GM19351 (cell line): ENCODE measurements around the gene TMEM40.
"Not testable (repeated sequence)": the region's sequence is repeated elsewhere in the genome, so short reads cannot be mapped to it uniquely, and the experiment has no call there.

Experiments
- ATAC-seq: cut with Tn5 transposase; IDR thresholded peaks from one replicate; pipeline ENCODE4 v1.9.1; 2021; ENCODE audit warnings: mild to moderate bottlenecking, moderate library complexity; ENCODE audit not compliant: unreplicated experiment

TMEM40 gene

DNA sequence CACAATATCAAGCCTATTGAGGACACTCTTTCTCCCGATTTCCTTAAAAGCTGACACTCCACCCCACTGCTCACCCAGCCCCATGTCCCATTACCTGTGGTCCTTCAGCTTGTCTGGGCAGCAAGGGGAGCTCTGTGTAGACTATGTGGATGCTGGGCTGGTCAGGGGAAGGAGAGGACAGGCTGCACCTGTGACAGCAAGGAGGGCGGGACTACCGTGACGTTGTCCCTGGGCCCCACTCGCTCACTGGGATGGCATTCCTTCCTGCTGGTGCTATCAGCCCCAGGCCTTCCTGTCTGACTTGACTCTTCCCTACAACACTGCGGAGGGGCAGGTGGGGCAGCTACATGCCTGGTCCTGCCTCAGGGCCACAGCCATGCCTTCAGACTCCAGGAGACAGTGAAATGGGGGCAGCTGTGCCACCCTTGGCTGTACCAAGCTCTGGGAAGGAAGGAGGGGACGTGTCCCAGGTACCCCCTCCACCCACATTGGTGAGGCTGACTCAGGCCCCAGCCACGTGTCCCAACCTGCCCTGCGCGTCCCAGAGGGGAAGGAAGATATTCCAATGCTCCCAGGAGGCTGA lies at the start of gene TMEM40:
Gene TMEM40, minus strand, starts transcription at position 163 of the 583 bp plus-strand sequence. CDS start 9,427 bp downstream, outside the sequence.
- no peak for ATAC-seq

DNA sequence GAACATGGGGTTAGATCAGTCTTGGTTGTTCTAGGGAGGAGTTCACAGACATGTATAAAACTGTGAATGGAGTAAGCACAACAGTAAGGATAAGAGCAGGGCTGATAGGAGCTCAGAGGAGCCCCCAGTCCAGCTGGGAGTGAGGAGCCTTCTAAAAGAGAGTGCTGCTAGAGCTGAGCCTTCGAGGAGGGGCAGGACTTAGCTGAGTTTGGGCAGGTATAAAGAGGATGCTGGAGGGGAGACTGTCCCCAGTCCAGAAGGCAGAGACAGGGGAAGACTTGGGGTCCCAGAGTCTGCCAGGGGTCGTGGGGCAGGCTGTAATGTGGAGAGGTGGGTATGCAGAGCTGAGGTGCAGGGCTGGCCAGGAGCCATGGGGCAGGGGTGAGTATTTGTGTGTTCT lies 49.5 kb upstream of the TMEM40 start:
- no peak for ATAC-seq

DNA sequence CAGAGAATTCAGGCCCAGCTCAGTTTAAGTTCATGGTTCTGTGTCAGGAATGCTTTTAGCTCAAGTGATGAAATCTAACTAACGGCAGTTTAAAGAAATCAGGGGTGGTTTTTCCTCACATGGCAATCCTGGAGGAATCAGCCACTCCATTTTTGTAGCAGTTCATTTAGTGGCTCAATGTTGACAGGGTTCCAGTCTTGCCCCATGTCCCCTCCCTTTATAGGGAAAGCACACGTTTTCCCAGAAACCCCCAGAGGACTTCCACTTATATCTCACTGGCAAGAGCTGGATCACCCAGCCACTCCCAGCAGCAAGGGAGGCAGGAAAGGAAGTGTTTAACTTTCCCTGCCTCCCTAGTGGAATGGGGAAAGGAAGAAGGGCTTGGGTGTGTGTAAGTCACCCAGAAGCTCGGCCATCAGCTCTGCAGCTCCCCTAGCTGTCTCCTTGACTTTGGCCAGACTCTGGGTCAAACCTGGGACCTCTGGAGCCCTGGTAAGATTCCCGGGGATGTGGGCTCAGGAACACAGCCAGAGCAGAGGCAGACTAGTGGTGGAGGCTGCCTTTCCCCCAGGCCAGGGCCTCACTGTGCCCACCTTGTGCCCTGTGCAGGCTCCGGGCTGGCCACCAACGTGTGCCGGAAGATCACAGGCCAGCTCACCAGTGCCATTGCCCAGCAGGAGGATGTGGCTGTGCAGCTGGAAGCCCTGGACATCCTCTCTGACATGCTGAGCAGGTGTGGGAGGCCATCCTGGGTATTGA lies 48.7 kb upstream of the TMEM40 start:
- ATAC-seq, result no peak

- no peak for ATAC-seq
These were observed 48.0 kb upstream of the TMEM40 start for GRCh38 chr3:12807066-12807465.

DNA sequence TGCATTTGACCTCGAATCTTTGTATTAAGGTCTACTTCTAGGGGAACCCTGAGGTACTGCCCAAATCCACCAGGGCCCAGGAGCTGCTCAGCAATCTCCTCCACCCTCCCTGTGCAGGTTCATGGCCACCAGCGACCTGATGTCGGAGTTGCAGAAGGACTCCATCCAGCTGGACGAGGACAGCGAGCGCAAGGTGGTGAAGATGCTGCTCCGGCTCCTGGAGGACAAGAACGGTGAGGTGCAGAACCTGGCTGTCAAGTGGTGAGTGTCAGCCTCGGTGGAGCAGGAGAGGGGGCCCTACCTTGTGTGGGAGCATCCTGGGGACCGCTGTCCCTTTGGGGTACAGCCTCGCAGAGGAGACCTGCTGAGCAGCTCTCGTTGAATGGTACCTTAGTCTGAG lies 44.3 kb upstream of the TMEM40 start:
- ATAC-seq, result no peak

DNA sequence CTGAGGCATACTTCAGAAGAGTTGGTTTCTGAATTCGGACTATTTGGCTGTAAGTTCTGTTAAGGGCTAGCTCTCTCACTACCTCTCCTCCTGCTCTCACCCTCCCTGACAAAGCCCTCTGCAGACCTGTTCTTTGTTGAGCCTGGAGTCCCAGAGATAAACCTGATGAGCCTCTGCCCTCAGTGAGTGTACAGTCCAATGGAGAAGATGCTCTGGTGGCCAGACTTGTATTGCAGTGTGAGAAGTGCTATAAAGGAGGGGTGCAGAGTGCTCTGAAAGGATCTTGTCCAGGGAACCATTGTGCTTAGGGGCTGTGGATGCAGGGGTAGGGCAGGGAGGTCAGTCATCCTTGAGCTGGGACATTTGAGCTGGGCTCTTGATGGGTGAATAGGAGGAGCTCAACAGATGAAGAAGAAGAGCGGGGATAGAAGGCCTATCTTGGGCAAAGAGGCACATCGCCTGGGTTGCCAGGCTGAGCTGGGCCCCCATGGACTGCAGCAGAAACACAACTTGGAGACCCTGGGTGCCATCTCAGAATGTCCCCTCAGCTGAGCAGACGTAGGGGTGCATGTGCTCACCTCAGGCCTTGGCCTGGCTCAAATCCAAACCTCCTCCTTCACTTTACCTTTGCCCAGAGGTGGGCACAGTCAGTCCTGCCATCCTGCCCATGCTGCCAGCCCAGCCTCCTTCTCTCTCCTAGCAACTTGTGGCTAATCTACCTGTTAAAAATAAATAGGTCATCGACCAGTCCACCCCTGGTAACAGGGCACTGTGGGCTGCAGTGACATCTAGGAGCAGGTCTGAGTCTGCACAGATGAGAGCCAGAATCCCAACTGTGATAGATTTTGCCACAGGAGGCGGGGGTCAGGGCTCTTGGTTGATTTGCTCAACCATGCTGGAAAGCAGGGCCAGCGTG lies 40.7 kb upstream of the TMEM40 start:
- ATAC-seq, result no peak

DNA sequence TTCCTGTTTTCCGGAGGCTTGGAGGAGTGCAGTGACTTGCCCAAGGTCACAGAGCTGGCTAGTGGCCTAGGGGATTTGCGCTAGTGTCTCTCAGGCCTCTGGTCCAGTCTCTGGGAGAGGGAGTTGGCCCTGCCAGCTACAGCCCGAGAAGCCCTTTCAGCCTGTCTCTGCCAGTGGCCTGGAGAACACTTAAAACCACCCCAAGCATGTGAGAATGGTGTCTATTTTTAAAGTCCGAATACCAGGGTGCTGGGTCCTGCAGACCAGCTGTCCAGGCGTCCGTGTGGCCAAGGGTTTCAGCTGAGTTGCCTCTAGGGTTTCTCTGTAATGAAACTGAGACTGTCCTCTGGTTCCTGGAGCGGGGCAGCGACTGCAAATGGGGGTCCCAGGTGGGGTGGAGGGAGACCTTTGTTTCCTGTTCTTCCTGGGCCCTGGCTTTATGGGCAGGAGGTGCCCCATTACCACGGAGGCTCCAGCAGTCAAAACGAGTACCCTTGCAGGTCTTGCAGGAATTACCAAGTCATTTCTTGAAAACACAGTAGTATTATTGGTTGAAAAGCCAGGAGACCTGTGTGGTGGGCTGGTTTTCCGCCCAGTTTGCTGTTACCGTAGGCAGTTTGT lies 39.6 kb upstream of the TMEM40 start:
- no peak for ATAC-seq

- no peak for ATAC-seq
These were observed 39.0 kb upstream of the TMEM40 start for GRCh38 chr3:12797892-12798558.

GRCh38 chr3:12797124-12797891 lies 38.2 kb upstream of the TMEM40 start:
- no peak for ATAC-seq

DNA sequence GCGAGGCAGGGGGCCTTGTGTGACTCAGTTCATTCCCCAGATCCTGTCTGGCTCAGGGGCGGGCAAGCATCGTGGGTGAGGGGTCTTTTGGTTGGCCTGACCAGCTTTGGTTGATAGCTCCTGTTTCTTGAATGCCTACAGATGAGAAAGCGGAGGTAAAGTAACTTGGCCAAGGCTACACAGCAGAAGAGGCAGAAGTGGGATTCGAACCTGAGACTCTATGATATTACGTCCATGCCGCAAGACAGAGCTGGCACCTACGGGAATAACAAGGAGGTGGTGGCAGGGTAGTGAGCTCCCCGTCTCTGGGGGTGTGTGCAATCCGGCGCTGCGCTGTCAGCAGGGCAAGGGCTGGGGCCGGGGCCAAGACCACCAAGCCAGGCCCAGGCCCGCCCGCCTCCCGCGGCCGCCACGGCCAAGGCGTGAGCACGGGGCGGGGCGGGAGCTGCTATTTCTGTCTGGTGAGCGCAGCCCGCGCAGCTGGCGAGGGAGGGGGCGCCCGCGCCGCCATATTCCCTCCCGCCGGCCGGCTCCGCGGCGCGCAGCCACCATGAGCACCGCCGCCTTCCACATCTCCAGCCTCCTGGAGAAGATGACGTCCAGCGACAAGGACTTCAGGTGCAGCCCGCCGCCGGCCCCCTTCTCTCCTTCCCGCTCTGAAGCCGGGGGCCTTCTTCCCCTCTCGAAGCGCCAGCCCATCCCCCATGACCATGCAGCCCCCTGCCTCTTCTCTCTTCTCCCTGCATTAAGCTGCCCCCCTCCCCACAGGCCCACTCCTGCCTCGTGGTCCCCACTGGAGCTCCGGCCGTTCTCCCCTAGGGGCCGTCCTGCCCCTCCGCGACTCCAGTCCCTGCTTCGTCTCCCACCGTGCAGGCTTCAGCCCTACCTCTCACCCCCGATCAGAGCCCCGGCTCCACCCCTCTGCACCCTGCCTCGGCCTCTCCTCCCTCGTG lies 37.4 kb upstream of the TMEM40 start, which contains the start of gene CAND2:
Gene CAND2, plus strand, starts transcription at position 510 of the 953 bp plus-strand sequence. Its CDS starts 41 bp downstream, at position 551.
- peak; percentile 77 for ATAC-seq

DNA sequence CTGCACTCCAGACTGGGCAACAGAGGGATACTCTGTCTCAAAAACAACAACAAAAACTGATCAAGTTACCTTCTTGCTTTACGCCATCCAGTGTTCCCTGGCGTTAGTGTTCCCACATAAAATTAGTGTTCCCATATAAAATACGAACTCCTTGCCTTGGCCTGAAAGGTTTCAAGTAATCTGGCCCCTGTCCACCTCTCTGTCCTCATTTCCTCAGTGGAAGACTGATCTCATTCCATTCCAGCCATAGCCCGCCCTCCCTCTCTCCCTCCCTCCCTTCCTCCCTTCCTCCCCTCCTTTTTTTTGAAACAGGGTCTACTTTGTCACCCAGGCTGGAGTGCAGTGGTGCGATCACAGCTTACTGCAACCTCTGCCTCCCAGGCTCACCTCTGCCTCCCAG lies 34.6 kb upstream of the TMEM40 start:
- ATAC-seq, result no peak

- ATAC-seq, result no peak
These were observed 32.4 kb upstream of the TMEM40 start for GRCh38 chr3:12791430-12791829.

DNA sequence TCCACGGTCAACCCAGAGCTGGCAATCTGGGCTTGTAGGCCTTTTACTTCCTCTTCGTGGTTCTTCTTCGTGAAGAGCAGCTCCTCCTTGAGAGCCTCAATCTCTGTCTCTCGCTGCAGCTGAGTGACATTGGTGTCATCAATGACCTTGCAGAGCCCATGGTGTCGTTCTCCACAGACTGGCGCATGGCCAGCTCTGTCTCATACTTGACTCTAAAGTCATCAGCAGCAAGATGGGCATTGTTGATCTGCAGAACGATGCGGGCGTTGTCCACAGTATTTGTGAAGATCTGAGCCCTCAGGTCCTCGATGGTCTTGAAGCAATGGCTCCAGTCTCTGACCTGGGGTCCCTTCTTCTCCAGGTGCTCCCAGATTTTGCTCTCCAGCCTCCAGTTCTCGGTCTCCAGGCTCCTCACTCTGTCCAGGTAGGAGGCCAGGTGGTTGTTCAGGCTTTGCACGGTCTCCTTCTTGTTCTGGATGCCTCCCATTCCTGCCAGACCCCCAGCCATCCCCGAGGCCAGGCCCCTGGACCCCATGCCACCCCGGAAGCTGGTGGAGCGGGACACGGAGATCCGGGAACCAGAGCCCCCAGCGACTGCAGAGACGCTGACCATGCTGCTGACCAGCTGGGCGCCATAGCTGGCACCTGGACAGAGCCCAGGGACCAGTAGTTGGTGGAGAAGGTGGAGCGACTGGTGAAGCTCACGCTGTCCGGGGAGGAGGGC lies 29.1 kb upstream of the TMEM40 start:
- ATAC-seq, result not testable (repeated sequence)

DNA sequence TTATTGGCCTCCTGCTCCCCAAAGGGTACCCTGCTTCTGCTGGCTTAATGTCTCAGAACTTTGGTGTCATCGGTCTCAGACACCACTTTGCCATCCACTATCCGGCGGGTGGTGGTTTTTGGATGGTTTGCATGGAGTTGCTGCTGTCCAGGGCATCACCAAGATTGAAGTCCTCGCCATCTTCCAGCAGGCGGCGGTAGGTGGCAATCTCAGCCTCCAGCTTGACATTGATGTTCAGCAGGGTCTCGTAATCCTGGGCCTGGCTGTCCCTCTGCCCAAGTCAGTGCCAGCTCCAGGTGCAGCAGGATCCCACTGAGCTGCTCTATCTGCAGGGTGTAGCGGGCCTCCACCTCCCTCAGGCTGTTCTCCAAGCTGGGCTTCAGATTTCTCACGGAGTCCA lies 28.3 kb upstream of the TMEM40 start:
- ATAC-seq, result not testable (repeated sequence)

- no peak for ATAC-seq
These were observed 26.0 kb upstream of the TMEM40 start for GRCh38 chr3:12785096-12785495.

DNA sequence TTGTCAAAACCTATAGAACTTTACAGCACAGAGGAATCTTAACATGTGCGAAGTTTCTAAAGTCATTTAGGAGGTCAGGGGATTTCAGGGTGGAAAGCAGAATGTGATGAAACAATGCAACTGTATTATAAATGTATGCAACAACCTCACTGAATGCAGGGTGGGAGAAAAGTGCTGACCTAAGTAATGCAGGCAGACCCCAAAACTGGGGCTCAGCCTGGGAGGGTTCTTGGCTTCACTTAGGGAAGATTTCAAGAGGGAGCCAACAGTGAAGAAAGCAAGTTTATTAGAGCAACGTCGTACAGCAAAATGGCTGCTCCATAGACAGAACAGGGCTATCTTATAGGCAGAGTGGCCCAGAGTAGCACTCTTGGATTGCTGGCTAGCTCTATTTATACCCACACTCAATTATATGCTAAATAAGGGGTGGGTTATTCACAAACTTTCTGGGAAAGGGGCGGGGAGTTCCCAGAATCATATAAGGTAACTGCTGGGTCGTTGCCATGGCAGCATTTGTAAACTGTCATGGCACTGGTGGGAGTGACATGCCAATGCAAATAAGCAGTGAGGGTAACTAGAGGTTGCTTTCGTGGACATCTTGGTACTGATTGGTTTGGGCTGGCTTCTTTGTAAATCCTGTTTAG lies 23.2 kb upstream of the TMEM40 start:
- ATAC-seq, result no peak

DNA sequence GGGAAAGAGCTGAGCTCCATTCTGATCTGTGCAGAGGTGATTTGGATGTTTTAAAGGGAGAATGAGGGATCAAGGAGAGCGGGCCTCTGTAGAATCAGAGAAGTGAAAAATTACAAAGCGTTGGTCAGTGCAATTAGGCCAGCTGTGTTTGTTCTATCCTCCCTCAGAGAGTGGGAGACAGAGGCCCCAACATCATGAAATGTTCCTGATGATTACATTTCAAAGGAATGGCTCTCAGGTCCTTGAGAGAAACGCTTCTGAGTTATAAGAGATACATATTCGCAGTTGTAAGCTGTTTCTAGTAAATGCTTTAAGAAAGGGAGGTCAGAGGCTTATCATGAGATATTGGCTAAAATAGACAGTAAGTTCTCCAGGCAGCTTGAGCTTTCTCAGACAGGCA lies 21.7 kb upstream of the TMEM40 start:
- no peak for ATAC-seq
